Ishikawa (cell line): Measurements from ENCODE around the gene LEFTY2.

ENCODE experiments used
- CEBPB ChIP-seq: IDR thresholded peaks from 2 replicates; pipeline ENCODE4 v1.6.1; 2012
- CREB1 ChIP-seq: IDR thresholded peaks from 2 replicates; pipeline ENCODE4 v1.6.1; 2012; ENCODE audit warnings: low read depth
- EGR1 ChIP-seq: IDR thresholded peaks from 2 replicates; pipeline ENCODE4 v1.6.1; 2012
- EP300 ChIP-seq: IDR thresholded peaks from 2 replicates; pipeline ENCODE4 v1.6.1; 2012; ENCODE audit warnings: borderline replicate concordance
- FOXM1 ChIP-seq: IDR thresholded peaks from 2 replicates; pipeline ENCODE4 v1.6.1; 2012; ENCODE audit warnings: low read depth, borderline replicate concordance
- RAD21 ChIP-seq: IDR thresholded peaks from 2 replicates; pipeline ENCODE4 v1.6.1; 2012; ENCODE audit warnings: low read depth
- TAF1 ChIP-seq: IDR thresholded peaks from 2 replicates; pipeline ENCODE4 v1.6.1; 2012; ENCODE audit warnings: low read depth, mild to moderate bottlenecking
- USF1 ChIP-seq: IDR thresholded peaks from 2 replicates; pipeline ENCODE4 v1.6.1; 2012
- YY1 ChIP-seq: IDR thresholded peaks from 2 replicates; pipeline ENCODE4 v1.6.1; 2012; ENCODE audit warnings: low read depth
- TF ChIP-seq, protein P1 (sequence below): IDR thresholded peaks from 2 replicates; pipeline ENCODE4 v1.6.1; 2012
- TF ChIP-seq, protein P2 (sequence below): IDR thresholded peaks from 2 replicates; pipeline ENCODE4 v1.6.1; 2012; ENCODE audit warnings: low read depth, mild to moderate bottlenecking

DNA sequence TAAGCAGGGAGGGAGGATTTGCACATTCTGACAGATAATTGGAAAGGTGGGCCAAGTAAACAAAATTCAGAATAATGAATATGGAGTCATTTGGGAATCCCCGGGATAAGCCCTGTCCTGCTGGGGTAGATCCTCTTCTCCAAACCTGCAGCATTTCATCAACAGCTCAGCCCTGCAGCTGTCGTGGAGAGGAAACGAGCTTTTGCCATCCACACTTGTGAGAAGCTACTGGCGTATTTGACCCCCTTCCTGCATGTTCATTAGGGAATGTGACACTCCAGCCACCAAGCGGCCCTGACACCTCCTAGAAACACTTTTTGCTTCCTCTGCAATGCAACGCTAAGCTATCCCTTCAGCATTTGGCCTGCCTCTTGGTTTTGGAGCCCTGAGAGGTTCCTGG lies 8.0 kb upstream of the LEFTY2 start:
- TF ChIP-seq, protein P1, sequence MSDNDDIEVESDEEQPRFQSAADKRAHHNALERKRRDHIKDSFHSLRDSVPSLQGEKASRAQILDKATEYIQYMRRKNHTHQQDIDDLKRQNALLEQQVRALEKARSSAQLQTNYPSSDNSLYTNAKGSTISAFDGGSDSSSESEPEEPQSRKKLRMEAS = no peak
- TF ChIP-seq EP300 (no peak), RAD21 (no peak), FOXM1 (no peak), CREB1 (no peak), USF1 (no peak), TAF1 (no peak), CEBPB (no peak), YY1 (no peak), EGR1 (no peak)
- TF ChIP-seq, protein P2, sequence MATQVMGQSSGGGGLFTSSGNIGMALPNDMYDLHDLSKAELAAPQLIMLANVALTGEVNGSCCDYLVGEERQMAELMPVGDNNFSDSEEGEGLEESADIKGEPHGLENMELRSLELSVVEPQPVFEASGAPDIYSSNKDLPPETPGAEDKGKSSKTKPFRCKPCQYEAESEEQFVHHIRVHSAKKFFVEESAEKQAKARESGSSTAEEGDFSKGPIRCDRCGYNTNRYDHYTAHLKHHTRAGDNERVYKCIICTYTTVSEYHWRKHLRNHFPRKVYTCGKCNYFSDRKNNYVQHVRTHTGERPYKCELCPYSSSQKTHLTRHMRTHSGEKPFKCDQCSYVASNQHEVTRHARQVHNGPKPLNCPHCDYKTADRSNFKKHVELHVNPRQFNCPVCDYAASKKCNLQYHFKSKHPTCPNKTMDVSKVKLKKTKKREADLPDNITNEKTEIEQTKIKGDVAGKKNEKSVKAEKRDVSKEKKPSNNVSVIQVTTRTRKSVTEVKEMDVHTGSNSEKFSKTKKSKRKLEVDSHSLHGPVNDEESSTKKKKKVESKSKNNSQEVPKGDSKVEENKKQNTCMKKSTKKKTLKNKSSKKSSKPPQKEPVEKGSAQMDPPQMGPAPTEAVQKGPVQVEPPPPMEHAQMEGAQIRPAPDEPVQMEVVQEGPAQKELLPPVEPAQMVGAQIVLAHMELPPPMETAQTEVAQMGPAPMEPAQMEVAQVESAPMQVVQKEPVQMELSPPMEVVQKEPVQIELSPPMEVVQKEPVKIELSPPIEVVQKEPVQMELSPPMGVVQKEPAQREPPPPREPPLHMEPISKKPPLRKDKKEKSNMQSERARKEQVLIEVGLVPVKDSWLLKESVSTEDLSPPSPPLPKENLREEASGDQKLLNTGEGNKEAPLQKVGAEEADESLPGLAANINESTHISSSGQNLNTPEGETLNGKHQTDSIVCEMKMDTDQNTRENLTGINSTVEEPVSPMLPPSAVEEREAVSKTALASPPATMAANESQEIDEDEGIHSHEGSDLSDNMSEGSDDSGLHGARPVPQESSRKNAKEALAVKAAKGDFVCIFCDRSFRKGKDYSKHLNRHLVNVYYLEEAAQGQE = no peak
